K562 treated with DMSO at 1 percent for 4 hours (cell line): ENCODE data around the gene RBM34. TPM values are rescaled to one million over a fixed set of nuclear protein-coding genes. Genes with fewer than 3 reads are reported as not detected.

Source experiments
- total RNA-seq: library from RNA; unstranded; fragments of 300-600 nt; gene quantifications from 2 replicates; pipeline ENCODE4 v1.2.3, GENCODE V29; 2022; ENCODE audit not compliant: insufficient read depth

RBM34 gene, protein sequence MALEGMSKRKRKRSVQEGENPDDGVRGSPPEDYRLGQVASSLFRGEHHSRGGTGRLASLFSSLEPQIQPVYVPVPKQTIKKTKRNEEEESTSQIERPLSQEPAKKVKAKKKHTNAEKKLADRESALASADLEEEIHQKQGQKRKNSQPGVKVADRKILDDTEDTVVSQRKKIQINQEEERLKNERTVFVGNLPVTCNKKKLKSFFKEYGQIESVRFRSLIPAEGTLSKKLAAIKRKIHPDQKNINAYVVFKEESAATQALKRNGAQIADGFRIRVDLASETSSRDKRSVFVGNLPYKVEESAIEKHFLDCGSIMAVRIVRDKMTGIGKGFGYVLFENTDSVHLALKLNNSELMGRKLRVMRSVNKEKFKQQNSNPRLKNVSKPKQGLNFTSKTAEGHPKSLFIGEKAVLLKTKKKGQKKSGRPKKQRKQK
- 88.9 and 92.2 TPM in 2 replicates for total RNA-seq

GRCh38 chr1:235160957-235161684, at the start of gene RBM34:
Gene RBM34 (minus strand): TSS chr1:235161250. CDS start chr1:235161226, 24 bp downstream.

GRCh38 chr1:235128456-235129328, 32.4 kb downstream of the RBM34 start, which contains the start of gene TOMM20:
Gene TOMM20 (minus strand): TSS chr1:235128837. CDS start chr1:235128715, 122 bp downstream.

Other genes with a start within 250 kb of the RBM34 start
- 140 and 143 TPM in 2 replicates for gene TOMM20, start 32.4 kb downstream of the RBM34 start, total RNA-seq
- gene ARID4B, start 166.9 kb upstream of the RBM34 start, total RNA-seq = 10.0 and 16.7 TPM in 2 replicates
- 21.1 and 26.0 TPM in 2 replicates for gene GGPS1, start 167.3 kb upstream of the RBM34 start, total RNA-seq
- 41.6 and 42.9 TPM in 2 replicates for gene TBCE, start 206.2 kb upstream of the RBM34 start, total RNA-seq